ENCODE data around the gene PRRT3. TPM values are rescaled to one million over a fixed set of nuclear protein-coding genes. Genes with fewer than 3 reads are reported as not detected.
A peak's percentile ranks its signal among the peaks of the same experiment; 100 is the strongest.

The PRRT3 gene
- polyA plus RNA-seq, 1 of the 3 experiments (the other 2 are of a cell fraction): 5.5 TPM

DNA sequence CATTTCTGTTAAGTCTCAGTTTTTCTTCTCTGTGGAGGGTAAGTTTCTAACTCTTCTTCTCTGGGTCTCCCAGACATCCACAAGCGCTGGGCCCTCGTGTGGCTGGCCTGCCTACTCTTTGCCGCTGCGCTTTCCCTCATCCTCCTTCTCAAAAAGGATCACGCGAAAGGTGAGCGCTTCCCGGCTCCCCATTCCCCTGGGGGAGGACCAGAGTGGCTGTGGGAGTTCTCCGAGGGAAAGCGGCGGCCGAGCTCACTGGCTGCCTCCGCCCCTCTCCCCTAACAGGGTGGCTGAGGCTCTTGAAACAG is 19.7 kb downstream of the PRRT3 start:
- Histone ChIP-seq H3K9ac (peak overlapping the region; percentile 83), H2AFZ (ENCODE audit: low read depth) (peak overlapping the region; percentile 93), H3K4me1 (ENCODE audit: control insufficient read depth in 1 of 2, insufficient read depth in 2 of 2, low read depth in 1 of 2, low read length in 1 of 2) (peaks cover 12 to 19% of the 10 kb centered on the region in 2 experiments), H3K4me2 (peak overlapping the region; percentile 92), H3K27ac (ENCODE audit: low read depth in 2 of 2, low read length in 1 of 2) (peak overlapping the region; percentile 88 to 91), H3K36me3 (replicated peaks in 1 of 2; ENCODE audit: control insufficient read depth in 1 of 2, insufficient read depth in 2 of 2, low read length in 1 of 2) (peaks cover 6 to 19% of the 10 kb centered on the region in 2 experiments), H3K27me3 (ENCODE audit: insufficient read depth) (no peaks in the 10 kb centered on the region), H3K9me3 (no peaks in the 10 kb centered on the region), H3F3A (replicated peaks; ENCODE audit: insufficient read depth) (peaks cover 9% of the 10 kb centered on the region), H3K9me2 (no peaks in the 10 kb centered on the region), H3K4me3 (ENCODE audit: low read depth in 2 of 2, low read length in 1 of 2) (peak overlapping the region; percentile 75 to 83), H3K79me2 (ENCODE audit: insufficient read depth) (peaks cover 20% of the 10 kb centered on the region; the same call in 1 of the 2 replicates), H4K20me1 (ENCODE audit: insufficient read depth) (no peaks in the 10 kb centered on the region)
- 20% methylated on average over 13 of the region's 13 CpGs for WGBS (ENCODE audit: low lambda C conversion rate)
- no peak for DNase-seq
- POLR2A ChIA-PET: interaction anchor here (0.6 to 3.8 kb wide), 13 partner anchors 9 to 425 kb away, joined by 3 to 58 read pairs (median 4); partner anchors contain the start of genes EMC3, FANCD2, JAGN1 and PRRT3
- CTCF ChIA-PET: interaction anchor here (0.7 to 5.5 kb wide), 23 partner anchors 9 to 390 kb away, joined by 3 to 38 read pairs (median 4); partner anchors contain the start of genes ARPC4, CIDEC, FANCD2 and IL17RC
- no peak for TF ChIP-seq EZH2phosphoT487 (IDR thresholded peaks at IDR 0.05; ENCODE audit: borderline replicate concordance, low read depth)
- no peak for TF ChIP-seq TEAD4 (IDR thresholded peaks at IDR 0.05; ENCODE audit: borderline replicate concordance, insufficient read depth)
- TF ChIP-seq JUND (IDR thresholded peaks at IDR 0.05): no peak
- no peak for TF ChIP-seq RFX5 (IDR thresholded peaks at IDR 0.05; ENCODE audit: low read length)
- 0 out of 2 replicates have a peak, but pooled peaks have one; percentile 28 for TF ChIP-seq FOXJ3 (CRISPR knock-in tag; IDR thresholded peaks at IDR 0.05)
- peak; percentile 42; the same call in 1 of the 2 replicates for TF ChIP-seq GABPA (IDR thresholded peaks at IDR 0.05; ENCODE audit: low read depth)
- no peak for TF ChIP-seq MXI1 (IDR thresholded peaks at IDR 0.05; ENCODE audit: low read depth, low read length)

DNA sequence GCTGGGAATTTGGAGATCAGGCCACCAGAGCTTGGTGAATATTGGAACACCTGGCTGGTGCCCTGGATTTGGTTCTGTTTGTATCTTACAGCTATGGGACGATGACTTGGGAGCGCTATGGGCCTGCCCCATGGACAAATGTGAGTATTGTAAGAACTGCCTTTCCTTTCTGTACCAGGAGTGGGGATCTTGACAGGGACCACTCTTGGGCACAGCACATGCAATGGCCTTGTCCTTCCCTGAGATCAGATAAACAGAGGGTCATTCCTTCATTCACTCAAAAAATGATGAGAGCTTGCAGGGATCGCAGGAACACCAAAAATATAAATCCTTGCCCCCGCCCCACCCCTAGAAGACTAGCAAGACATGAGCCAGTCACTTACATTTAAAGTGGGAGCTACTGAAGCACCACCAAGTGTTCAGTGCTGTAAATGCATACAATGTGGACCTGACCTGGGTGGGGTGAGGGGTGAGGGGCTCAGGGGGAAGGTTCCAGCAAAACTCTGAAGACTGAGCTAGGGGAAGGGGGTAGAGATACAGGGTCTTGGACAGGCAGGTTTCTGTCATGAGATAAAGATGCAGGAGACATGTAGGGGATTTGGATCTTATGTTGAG is 21.3 kb downstream of the PRRT3 start:
- 94% methylated on average over 4 of the region's 4 CpGs for WGBS (ENCODE audit: low lambda C conversion rate)
- DNase-seq: peak; percentile 63
- CTCF ChIA-PET: interaction anchor here (0.8 to 5.5 kb wide), 12 partner anchors 10 to 578 kb away, joined by 3 to 38 read pairs (median 4); partner anchors contain the start of genes IL17RC, RPUSD3 and TTLL3
- H3K36me3 ChIP-seq (replicated peaks in 1 of 2; ENCODE audit: control insufficient read depth in 1 of 2, insufficient read depth in 2 of 2, low read length in 1 of 2): peaks cover 0 to 11% of the 10 kb centered on the region in 2 experiments
- H3K9me2 ChIP-seq: no peaks in the 10 kb centered on the region
- no peak overlapping the region for H3K4me3 ChIP-seq (ENCODE audit: low read depth in 2 of 2, low read length in 1 of 2)
- peaks cover 19% of the 10 kb centered on the region; the same call in 1 of the 2 replicates for H3K79me2 ChIP-seq (ENCODE audit: insufficient read depth)
- H4K20me1 ChIP-seq (ENCODE audit: insufficient read depth): no peaks in the 10 kb centered on the region
- H3K9me3 ChIP-seq: no peaks in the 10 kb centered on the region
- POLR2A ChIA-PET: interaction anchor here (1.1 to 1.3 kb wide), 2 partner anchors 15 to 28 kb away, joined by 3 read pairs; partner anchors contain the start of gene IL17RE
- TF ChIP-seq, protein P1, sequence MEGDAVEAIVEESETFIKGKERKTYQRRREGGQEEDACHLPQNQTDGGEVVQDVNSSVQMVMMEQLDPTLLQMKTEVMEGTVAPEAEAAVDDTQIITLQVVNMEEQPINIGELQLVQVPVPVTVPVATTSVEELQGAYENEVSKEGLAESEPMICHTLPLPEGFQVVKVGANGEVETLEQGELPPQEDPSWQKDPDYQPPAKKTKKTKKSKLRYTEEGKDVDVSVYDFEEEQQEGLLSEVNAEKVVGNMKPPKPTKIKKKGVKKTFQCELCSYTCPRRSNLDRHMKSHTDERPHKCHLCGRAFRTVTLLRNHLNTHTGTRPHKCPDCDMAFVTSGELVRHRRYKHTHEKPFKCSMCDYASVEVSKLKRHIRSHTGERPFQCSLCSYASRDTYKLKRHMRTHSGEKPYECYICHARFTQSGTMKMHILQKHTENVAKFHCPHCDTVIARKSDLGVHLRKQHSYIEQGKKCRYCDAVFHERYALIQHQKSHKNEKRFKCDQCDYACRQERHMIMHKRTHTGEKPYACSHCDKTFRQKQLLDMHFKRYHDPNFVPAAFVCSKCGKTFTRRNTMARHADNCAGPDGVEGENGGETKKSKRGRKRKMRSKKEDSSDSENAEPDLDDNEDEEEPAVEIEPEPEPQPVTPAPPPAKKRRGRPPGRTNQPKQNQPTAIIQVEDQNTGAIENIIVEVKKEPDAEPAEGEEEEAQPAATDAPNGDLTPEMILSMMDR (IDR thresholded peaks at IDR 0.05): peak; percentile 24
- TF ChIP-seq SMC3 (IDR thresholded peaks at IDR 0.05; ENCODE audit: low read depth, low read length): 0 out of 2 replicates have a peak, but pooled peaks have one; percentile 8
- TF ChIP-seq, protein P2, sequence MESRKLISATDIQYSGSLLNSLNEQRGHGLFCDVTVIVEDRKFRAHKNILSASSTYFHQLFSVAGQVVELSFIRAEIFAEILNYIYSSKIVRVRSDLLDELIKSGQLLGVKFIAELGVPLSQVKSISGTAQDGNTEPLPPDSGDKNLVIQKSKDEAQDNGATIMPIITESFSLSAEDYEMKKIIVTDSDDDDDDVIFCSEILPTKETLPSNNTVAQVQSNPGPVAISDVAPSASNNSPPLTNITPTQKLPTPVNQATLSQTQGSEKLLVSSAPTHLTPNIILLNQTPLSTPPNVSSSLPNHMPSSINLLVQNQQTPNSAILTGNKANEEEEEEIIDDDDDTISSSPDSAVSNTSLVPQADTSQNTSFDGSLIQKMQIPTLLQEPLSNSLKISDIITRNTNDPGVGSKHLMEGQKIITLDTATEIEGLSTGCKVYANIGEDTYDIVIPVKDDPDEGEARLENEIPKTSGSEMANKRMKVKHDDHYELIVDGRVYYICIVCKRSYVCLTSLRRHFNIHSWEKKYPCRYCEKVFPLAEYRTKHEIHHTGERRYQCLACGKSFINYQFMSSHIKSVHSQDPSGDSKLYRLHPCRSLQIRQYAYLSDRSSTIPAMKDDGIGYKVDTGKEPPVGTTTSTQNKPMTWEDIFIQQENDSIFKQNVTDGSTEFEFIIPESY (IDR thresholded peaks at IDR 0.05; ENCODE audit: borderline replicate concordance, low read depth): no peak
- no peak overlapping the region for H3K4me2 ChIP-seq
- peaks cover 12 to 16% of the 10 kb centered on the region in 2 experiments for H3K4me1 ChIP-seq (ENCODE audit: control insufficient read depth in 1 of 2, insufficient read depth in 2 of 2, low read depth in 1 of 2, low read length in 1 of 2)
- H3F3A ChIP-seq (replicated peaks; ENCODE audit: insufficient read depth): peaks cover 9% of the 10 kb centered on the region
- H3K27ac ChIP-seq (ENCODE audit: low read depth in 2 of 2, low read length in 1 of 2): no peak overlapping the region
- H3K27me3 ChIP-seq (ENCODE audit: insufficient read depth): no peaks in the 10 kb centered on the region
- H2AFZ ChIP-seq (ENCODE audit: low read depth): no peak overlapping the region
- H3K9ac ChIP-seq: no peak overlapping the region

Data from SK-N-SH (cell line).